H1 (cell line): Measurements from ENCODE around the gene UNC13C. TPM values are rescaled to one million over a fixed set of nuclear protein-coding genes. Genes with fewer than 3 reads are reported as not detected.

Experiments
- CTCF ChIA-PET: fragments of 300-600 bp; sonication (Branson Sonifier 250); formaldehyde crosslinking; loops from one replicate; lab custom pipeline; 2021; ENCODE audit not compliant: partially characterized antibody; lab: Charles Lee
- POLR2A ChIA-PET: fragments of 300-600 bp; sonication (Branson Sonifier 250); formaldehyde crosslinking; loops from one replicate; lab custom pipeline; 2021; ENCODE audit warnings: inconsistent platforms; ENCODE audit not compliant: partially characterized antibody; lab: Charles Lee
- DNase-seq, 2 experiments: peaks; one replicate each; pipeline versions ENCODE4 v3.0.0 to v3.0.0-alpha.2; 2010 to 2022; ENCODE audit warnings: low spot score in 2 of 2, low read depth in 1 of 2, mixed read lengths in 1 of 2
- FAIRE-seq: peaks from 2 replicates; lab custom pipeline; 2011; peaks lifted over from hg19 to GRCh38; lab: Jason Lieb, UNC
- H2AFZ ChIP-seq: 2 replicates; pipeline ENCODE4 v1.8.1; 2012; ENCODE audit warnings: low read length, inconsistent platforms
- H2AK5ac ChIP-seq: 2 replicates; pipeline ENCODE4 v1.6.1; 2013; ENCODE audit warnings: low read depth, low read length
- H2BK120ac ChIP-seq: replicated peaks from 2 replicates; pipeline ENCODE3; 2013; ENCODE audit warnings: low read depth, low read length, inconsistent platforms
- H2BK12ac ChIP-seq: 2 replicates; pipeline ENCODE4 v1.6.1; 2013; ENCODE audit warnings: low read depth, low read length
- H2BK15ac ChIP-seq: 2 replicates; pipeline ENCODE4 v1.6.1; 2013; ENCODE audit warnings: low read length
- H2BK20ac ChIP-seq: 2 replicates; pipeline ENCODE4 v1.6.1; 2013; ENCODE audit warnings: low read length
- H2BK5ac ChIP-seq: 2 replicates; pipeline ENCODE4 v1.6.1; 2013; ENCODE audit warnings: low read depth, low read length
- H3K14ac ChIP-seq: 2 replicates; pipeline ENCODE4 v1.6.1; 2013; ENCODE audit warnings: inconsistent platforms; ENCODE audit not compliant: insufficient read length
- H3K18ac ChIP-seq: 2 replicates; pipeline ENCODE4 v1.6.1; 2013; ENCODE audit warnings: low read length; ENCODE audit errors: extremely low read depth
- H3K23ac ChIP-seq: 2 replicates; pipeline ENCODE4 v1.6.1; 2013; ENCODE audit warnings: inconsistent platforms; ENCODE audit not compliant: insufficient read length
- H3K23me2 ChIP-seq: 2 replicates; pipeline ENCODE4 v1.6.1; 2013; ENCODE audit warnings: low read depth, low read length
- H3K27ac ChIP-seq: 2 replicates; pipeline ENCODE4 v1.6.1; 2011; ENCODE audit warnings: low read depth, low read length, inconsistent platforms
- H3K27me3 ChIP-seq, 4 experiments: replicated peaks in 1 of 4; 1 replicate in 1 of 4; 2 replicates in 3 of 4; pipeline versions ENCODE4 v1.6.1 to v1.8.1; 2011 to 2013; ENCODE audit warnings: low read length in 3 of 4, mild to moderate bottlenecking in 3 of 4, inconsistent platforms in 2 of 4, mixed read lengths in 2 of 4, moderate library complexity in 1 of 4; ENCODE audit not compliant: control insufficient read depth in 3 of 4, insufficient read depth in 3 of 4; ENCODE audit errors: extremely low read depth in 1 of 4
- H3K36me3 ChIP-seq, 4 experiments: 2 replicates each; pipeline versions ENCODE4 v1.6.1 to v1.8.1; 2011 to 2013; ENCODE audit warnings: mild to moderate bottlenecking in 4 of 4, low read length in 3 of 4, moderate library complexity in 2 of 4, control low read depth in 1 of 4, inconsistent platforms in 1 of 4; ENCODE audit not compliant: insufficient read depth in 4 of 4, control insufficient read depth in 2 of 4
- H3K4ac ChIP-seq: replicated peaks from 2 replicates; pipeline ENCODE3; 2013; ENCODE audit warnings: low read length, low read depth, mixed read lengths, inconsistent platforms; ENCODE audit not compliant: insufficient read length
- H3K4me1 ChIP-seq, 4 experiments: replicated peaks in 1 of 4; 1 replicate in 1 of 4; 2 replicates in 3 of 4; pipeline versions ENCODE4 v1.6.1 to v1.8.1; 2011 to 2013; ENCODE audit warnings: low read length in 3 of 4, inconsistent platforms in 2 of 4, mixed read lengths in 1 of 4; ENCODE audit not compliant: insufficient read depth in 4 of 4, control insufficient read depth in 3 of 4
- H3K4me2 ChIP-seq, 2 experiments: 2 replicates each; pipeline versions ENCODE4 v1.6.1 to v1.8.1; 2011 to 2013; ENCODE audit warnings: low read depth in 2 of 2, low read length in 2 of 2, control low read depth in 1 of 2, inconsistent platforms in 1 of 2, mild to moderate bottlenecking in 1 of 2; ENCODE audit not compliant: insufficient read depth in 1 of 2
- H3K4me3 ChIP-seq, 4 experiments: fragments of 200-600, 300-600 bp in 1 of 4; sonication (generic), shearing (Covaris generic), sonication (Bioruptor Twin) in 1 of 4; 2 replicates each; pipeline versions ENCODE4 v1.5.1 to v1.8.1; 2011 to 2016; ENCODE audit warnings: low read length in 4 of 4, low read depth in 3 of 4, control low read depth in 2 of 4, inconsistent platforms in 2 of 4, mild to moderate bottlenecking in 2 of 4, mixed read lengths in 1 of 4, moderate library complexity in 1 of 4; ENCODE audit not compliant: insufficient read depth in 2 of 4; ENCODE audit errors: extremely low read depth in 1 of 4
- H3K56ac ChIP-seq: replicated peaks from 2 replicates; pipeline ENCODE3; 2013; ENCODE audit warnings: low read depth, mild to moderate bottlenecking, mixed read lengths, low read length, inconsistent platforms; ENCODE audit not compliant: insufficient read length
- H3K79me1 ChIP-seq: 2 replicates; pipeline ENCODE4 v1.6.1; 2013; ENCODE audit warnings: low read depth, low read length, control low read depth
- H3K79me2 ChIP-seq, 2 experiments: 2 replicates each; pipeline versions ENCODE4 v1.6.1 to v1.8.1; 2012 to 2013; ENCODE audit warnings: low read length in 2 of 2, mild to moderate bottlenecking in 2 of 2, inconsistent platforms in 1 of 2; ENCODE audit not compliant: insufficient read depth in 2 of 2, control insufficient read depth in 1 of 2
- H3K9ac ChIP-seq, 4 experiments: replicated peaks in 1 of 4; 1 replicate in 1 of 4; 2 replicates in 3 of 4; pipeline versions ENCODE4 v1.6.1 to v1.8.1; 2011 to 2013; ENCODE audit warnings: low read depth in 3 of 4, low read length in 3 of 4, control low read depth in 2 of 4, mild to moderate bottlenecking in 2 of 4, moderate library complexity in 2 of 4, inconsistent platforms in 1 of 4; ENCODE audit errors: extremely low read depth in 1 of 4
- H3K9me3 ChIP-seq, 2 experiments: 2 replicates each; pipeline versions ENCODE4 v1.6.1 to v1.8.1; 2012 to 2013; ENCODE audit warnings: mild to moderate bottlenecking in 2 of 2, moderate library complexity in 2 of 2, control low read depth in 1 of 2, inconsistent platforms in 1 of 2, low read depth in 1 of 2, low read length in 1 of 2, mixed read lengths in 1 of 2; ENCODE audit not compliant: insufficient read depth in 2 of 2
- H4K20me1 ChIP-seq, 2 experiments: replicated peaks in 1 of 2; 2 replicates each; pipeline versions ENCODE3 to v1.8.1; 2011 to 2013; ENCODE audit warnings: inconsistent platforms in 2 of 2, low read length in 2 of 2, mild to moderate bottlenecking in 1 of 2; ENCODE audit not compliant: insufficient read depth in 2 of 2, control insufficient read depth in 1 of 2
- H4K5ac ChIP-seq: 2 replicates; pipeline ENCODE4 v1.6.1; 2013; ENCODE audit warnings: low read length, low read depth, mixed read lengths, inconsistent platforms; ENCODE audit not compliant: insufficient read length
- H4K8ac ChIP-seq: 2 replicates; pipeline ENCODE4 v1.8.0; 2013; ENCODE audit warnings: mild to moderate bottlenecking, moderate library complexity, low read length, inconsistent platforms; ENCODE audit not compliant: insufficient read depth; ENCODE audit errors: extremely low read depth
- H4K91ac ChIP-seq: replicated peaks from 2 replicates; pipeline ENCODE3; 2013; ENCODE audit warnings: low read length, mixed read lengths, inconsistent platforms; ENCODE audit not compliant: insufficient read length
- BCL11A ChIP-seq, 2 experiments: IDR thresholded peaks; one replicate each; pipeline ENCODE4 v1.6.1; 2011; ENCODE audit warnings: low read depth in 2 of 2, low read length in 2 of 2, mild to moderate bottlenecking in 2 of 2
- BRCA1 ChIP-seq: IDR thresholded peaks from 2 replicates; pipeline ENCODE4 v1.6.1; 2012; ENCODE audit warnings: low read depth, low read length, improper control_type of control experiment
- CEBPB ChIP-seq: IDR thresholded peaks from 2 replicates; pipeline ENCODE4 v1.6.1; 2012; ENCODE audit warnings: low read depth, low read length
- CTBP2 ChIP-seq: IDR thresholded peaks from 2 replicates; pipeline ENCODE4 v1.7.0; 2011; ENCODE audit warnings: borderline replicate concordance, mild to moderate bottlenecking, moderate library complexity, mixed read lengths, low read length; ENCODE audit not compliant: insufficient read depth, insufficient read length
- MAFK ChIP-seq: IDR thresholded peaks from 2 replicates; pipeline ENCODE4 v1.6.1; 2012; ENCODE audit warnings: low read depth, mild to moderate bottlenecking, improper control_type of control experiment, low read length
- TCF12 ChIP-seq: IDR thresholded peaks from 2 replicates; pipeline ENCODE4 v1.6.1; 2011; ENCODE audit warnings: low read depth, mild to moderate bottlenecking, low read length
- WGBS, 2 experiments: shearing (Covaris generic) in 1 of 2; methylation state at CpG; one replicate each; pipeline versions ENCODE4 v1.1.6 to v1.1.7; 2013 to 2015; ENCODE audit warnings: low lambda C conversion rate in 2 of 2, mixed read lengths in 2 of 2, inconsistent platforms in 1 of 2, low coverage in 1 of 2, missing lambda C conversion rate in 1 of 2; ENCODE audit not compliant: insufficient replicate concordance in 2 of 2, insufficient coverage in 1 of 2, insufficient read length in 1 of 2; ENCODE audit errors: extremely low coverage in 1 of 2, missing lambda C conversion rate in 1 of 2; 5-methylcytosine and 5-hydroxymethylcytosine counted together
- polyA plus RNA-seq, 7 experiments: library from polyadenylated mRNA; depleted of rRNA in 3 of 7; stranded (reverse) in 5 of 7; unstranded in 2 of 7; fragments of >200 nt in 5 of 7; fragments of 200-250 nt in 2 of 7; gene quantifications; 1 replicate in 5 of 7; 2 replicates in 1 of 7; 4 replicates in 1 of 7; pipeline versions ENCODE4 v1.2.1 to v1.2.3, GENCODE V29; 2011 to 2013; ENCODE audit warnings: missing spikeins in 2 of 7, mixed read lengths in 2 of 7
- total RNA-seq: library from RNA; stranded (reverse); fragmentation: NEBNext Ultra II Directional; extraction: Animal tissue kit (Norgen Biotek cat#: 25700); gene quantifications from 2 replicates; pipeline ENCODE4 v1.2.1, GENCODE V29; 2021
- TF ChIP-seq, protein P1 (sequence below): IDR thresholded peaks from 2 replicates; pipeline ENCODE4 v1.6.1; 2012; ENCODE audit warnings: inconsistent platforms

UNC13C gene
- total and polyA plus RNA-seq, 2 of the 8 experiments (the other 6 are each of a cell fraction or from before 2014, with no cell fraction given): 0.02 to 0.13 TPM

DNA sequence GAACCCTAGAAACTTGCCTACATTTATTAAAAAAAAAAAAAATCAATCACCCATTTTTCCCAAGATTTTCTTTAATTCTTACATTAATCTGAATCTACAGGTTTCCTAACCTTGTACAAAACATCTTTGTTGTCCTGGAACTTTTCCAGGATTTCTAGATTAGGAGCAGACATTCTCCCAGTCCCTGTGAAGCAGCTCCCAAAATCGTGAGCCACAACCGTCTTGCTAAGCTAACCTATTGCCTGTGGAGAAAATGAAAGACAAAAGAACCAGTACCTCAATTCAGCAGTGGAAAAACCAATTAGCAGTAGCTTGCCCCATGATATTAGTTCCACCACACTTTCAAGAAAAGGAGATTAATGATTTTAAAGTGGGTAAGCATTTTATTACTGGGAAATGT is 522.1 kb downstream of the UNC13C start:
- H3K4me2 ChIP-seq: no peak overlapping the region
- peaks cover 0 to 5% (median 3%) of the 10 kb centered on the region in 4 experiments; a peak in 3 of 7 replicates for H3K4me1 ChIP-seq
- no peak overlapping the region for H3K27ac ChIP-seq
- H3K23ac ChIP-seq: no peak overlapping the region
- ChIA-PET CTCF (no interaction called here), POLR2A (no interaction called here)
- no peak overlapping the region for H3K4me3 ChIP-seq
- H3K27me3 ChIP-seq: no peaks in the 10 kb centered on the region; a peak in 1 of 7 replicates
- H3K79me2 ChIP-seq: no peaks in the 10 kb centered on the region
- no peak overlapping the region for H2BK12ac ChIP-seq
- H4K8ac ChIP-seq: no peak overlapping the region
- H2BK120ac ChIP-seq: no peak overlapping the region
- H3K9me3 ChIP-seq: no peaks in the 10 kb centered on the region
- 56% methylated on average over 2 of the region's 2 CpGs; no CpG with 5 or more reads in 1 of the 2 experiments for WGBS, 2 experiments
- no peak overlapping the region for H2AFZ ChIP-seq
- H3K4ac ChIP-seq: no peak overlapping the region
- H4K20me1 ChIP-seq: no peaks in the 10 kb centered on the region
- H3K56ac ChIP-seq: no peak overlapping the region
- no peak overlapping the region for H2BK15ac ChIP-seq
- DNase-seq: no peak
- no peaks in the 10 kb centered on the region for H3K36me3 ChIP-seq
- H3K14ac ChIP-seq: no peak overlapping the region
- H4K91ac ChIP-seq: no peak overlapping the region
- no peak overlapping the region for H2AK5ac ChIP-seq
- FAIRE-seq: no peak
- H3K79me1 ChIP-seq: no peaks in the 10 kb centered on the region
- no peak overlapping the region for H3K9ac ChIP-seq
- no peak overlapping the region for H2BK20ac ChIP-seq
- H4K5ac ChIP-seq: no peak overlapping the region
- no peaks in the 10 kb centered on the region for H3K23me2 ChIP-seq
- H3K18ac ChIP-seq: no peak overlapping the region
- H2BK5ac ChIP-seq: no peak overlapping the region
- TF ChIP-seq BRCA1 (no peak), CEBPB (no peak), TCF12 (no peak), MAFK (no peak), BCL11A (IDR thresholded peaks at IDR 0.05; ENCODE audit: low read depth in 2 of 2, low read length in 2 of 2) (no peak), CTBP2 (no peak)
- TF ChIP-seq, protein P1, sequence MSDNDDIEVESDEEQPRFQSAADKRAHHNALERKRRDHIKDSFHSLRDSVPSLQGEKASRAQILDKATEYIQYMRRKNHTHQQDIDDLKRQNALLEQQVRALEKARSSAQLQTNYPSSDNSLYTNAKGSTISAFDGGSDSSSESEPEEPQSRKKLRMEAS: no peak
